ENCODE results near the gene BICRA.

BICRA gene

GRCh38 chr19:47694466-47695273 lies 85.7 kb downstream of the BICRA start:
- Histone ChIP-seq H3K4me3 (replicated peaks; ENCODE audit: insufficient read depth, low read length) (no peak overlapping the region), H3K27ac (replicated peaks) (no peak overlapping the region), H3K27me3 (ENCODE audit: insufficient read depth, poor library complexity, severe bottlenecking) (no peaks in the 10 kb centered on the region)
- no peak for TF ChIP-seq REST (IDR thresholded peaks at IDR 0.05; ENCODE audit: insufficient replicate concordance, low read depth)
- TF ChIP-seq POLR2AphosphoS5 (IDR thresholded peaks at IDR 0.05; ENCODE audit: low read depth) = no peak
- no peak for TF ChIP-seq GABPA (IDR thresholded peaks at IDR 0.05; ENCODE audit: low read depth)
- TF ChIP-seq CTCF (IDR thresholded peaks at IDR 0.05; ENCODE audit: insufficient read depth, low read length) = no peak
- TF ChIP-seq SPI1 (IDR thresholded peaks at IDR 0.05; ENCODE audit: borderline replicate concordance, low read depth) = no peak
- no peak for DNase-seq (ENCODE audit: low read depth in 1 of 2, low spot score in 1 of 2)

- Histone ChIP-seq H3K27me3 (ENCODE audit: insufficient read depth, poor library complexity, severe bottlenecking) (no peaks in the 10 kb centered on the region), H3K4me3 (replicated peaks; ENCODE audit: insufficient read depth, low read length) (no peak overlapping the region), H3K27ac (replicated peaks) (no peak overlapping the region)
- no peak for TF ChIP-seq REST (IDR thresholded peaks at IDR 0.05; ENCODE audit: insufficient replicate concordance, low read depth)
- TF ChIP-seq SPI1 (IDR thresholded peaks at IDR 0.05; ENCODE audit: borderline replicate concordance, low read depth) = no peak
- no peak for TF ChIP-seq CTCF (IDR thresholded peaks at IDR 0.05; ENCODE audit: insufficient read depth, low read length)
- TF ChIP-seq POLR2AphosphoS5 (IDR thresholded peaks at IDR 0.05; ENCODE audit: low read depth) = no peak
- TF ChIP-seq GABPA (IDR thresholded peaks at IDR 0.05; ENCODE audit: low read depth) = no peak
- DNase-seq (ENCODE audit: low read depth in 1 of 2, low spot score in 1 of 2) = no peak
These were observed 86.8 kb downstream of the BICRA start for GRCh38 chr19:47695533-47696262.

GRCh38 chr19:47696635-47697034 lies 87.7 kb downstream of the BICRA start:
- Histone ChIP-seq H3K4me3 (replicated peaks; ENCODE audit: insufficient read depth, low read length) (no peak overlapping the region), H3K27ac (replicated peaks) (no peak overlapping the region), H3K27me3 (ENCODE audit: insufficient read depth, poor library complexity, severe bottlenecking) (no peaks in the 10 kb centered on the region)
- DNase-seq (ENCODE audit: low read depth in 1 of 2, low spot score in 1 of 2) = no peak
- TF ChIP-seq SPI1 (IDR thresholded peaks at IDR 0.05; ENCODE audit: borderline replicate concordance, low read depth) = no peak
- no peak for TF ChIP-seq GABPA (IDR thresholded peaks at IDR 0.05; ENCODE audit: low read depth)
- TF ChIP-seq REST (IDR thresholded peaks at IDR 0.05; ENCODE audit: insufficient replicate concordance, low read depth) = no peak
- no peak for TF ChIP-seq CTCF (IDR thresholded peaks at IDR 0.05; ENCODE audit: insufficient read depth, low read length)
- no peak for TF ChIP-seq POLR2AphosphoS5 (IDR thresholded peaks at IDR 0.05; ENCODE audit: low read depth)

Data from HL-60 (cell line).